Measurements from ENCODE around the gene NXPH4. TPM values are rescaled to one million over a fixed set of nuclear protein-coding genes. Genes with fewer than 3 reads are reported as not detected.

The NXPH4 gene
- total RNA-seq, 4 donors from 2014 or later: not detected

- in situ Hi-C loops (cut with MboI; ENCODE audit: low sequenced_read_pairs in 4 of 4) (loop anchor here in 1 of 4 donors (10.0 kb wide), 1 partner anchor 192 kb away; the partner anchor contains the start of genes INHBC and R3HDM2), intact Hi-C loops (cut with DNase I; ENCODE audit: low total_unique reads) (loop anchor here (2.0 kb wide), 1 partner anchor 210 kb away; no protein-coding TSS in a partner anchor)
- peaks cover 0 to 30% of the 10 kb centered on the region in 2 donors for H3K36me3 ChIP-seq
- H3K27me3 ChIP-seq: peaks cover under 1 to 10% (median 6%) of the 10 kb centered on the region in 3 donors
- H3K27ac ChIP-seq: peak overlapping the region; percentile 26 to 91 (median 77)
- peak overlapping the region; percentile 18 to 48 (median 36) for H3K4me3 ChIP-seq
- ATAC-seq (peak; percentile 12 to 19), DNase-seq (peak in 1 of 2 donors; percentile 59)
- no peaks in the 10 kb centered on the region for H3K9me3 ChIP-seq
- TF ChIP-seq POLR2A (IDR thresholded peaks at IDR 0.05): no peak
- TF ChIP-seq, protein P1, sequence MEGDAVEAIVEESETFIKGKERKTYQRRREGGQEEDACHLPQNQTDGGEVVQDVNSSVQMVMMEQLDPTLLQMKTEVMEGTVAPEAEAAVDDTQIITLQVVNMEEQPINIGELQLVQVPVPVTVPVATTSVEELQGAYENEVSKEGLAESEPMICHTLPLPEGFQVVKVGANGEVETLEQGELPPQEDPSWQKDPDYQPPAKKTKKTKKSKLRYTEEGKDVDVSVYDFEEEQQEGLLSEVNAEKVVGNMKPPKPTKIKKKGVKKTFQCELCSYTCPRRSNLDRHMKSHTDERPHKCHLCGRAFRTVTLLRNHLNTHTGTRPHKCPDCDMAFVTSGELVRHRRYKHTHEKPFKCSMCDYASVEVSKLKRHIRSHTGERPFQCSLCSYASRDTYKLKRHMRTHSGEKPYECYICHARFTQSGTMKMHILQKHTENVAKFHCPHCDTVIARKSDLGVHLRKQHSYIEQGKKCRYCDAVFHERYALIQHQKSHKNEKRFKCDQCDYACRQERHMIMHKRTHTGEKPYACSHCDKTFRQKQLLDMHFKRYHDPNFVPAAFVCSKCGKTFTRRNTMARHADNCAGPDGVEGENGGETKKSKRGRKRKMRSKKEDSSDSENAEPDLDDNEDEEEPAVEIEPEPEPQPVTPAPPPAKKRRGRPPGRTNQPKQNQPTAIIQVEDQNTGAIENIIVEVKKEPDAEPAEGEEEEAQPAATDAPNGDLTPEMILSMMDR (IDR thresholded peaks at IDR 0.05 in 4 of 5, conservative IDR thresholded peaks at IDR 0.05 in 1 of 5): peak; percentile 16 to 64 (median 35)
- H3K4me1 ChIP-seq: peaks cover 60 to 78% of the 10 kb centered on the region in 2 donors
These were observed 26.3 kb downstream of the NXPH4 start for GRCh38 chr12:57242691-57243454.

GRCh38 chr12:57243521-57244311 is 27.1 kb downstream of the NXPH4 start:
- in situ Hi-C loops (cut with MboI; ENCODE audit: low sequenced_read_pairs in 4 of 4): loop anchor here in 1 of 4 donors (10.0 kb wide), 1 partner anchor 191 kb away; the partner anchor contains the start of genes INHBC and R3HDM2
- H3K9me3 ChIP-seq: no peaks in the 10 kb centered on the region
- ATAC-seq (no peak), DNase-seq (peak in 1 of 2 donors; percentile 50)
- peak overlapping the region; percentile 26 to 91 (median 77) for H3K27ac ChIP-seq
- H3K36me3 ChIP-seq: peaks cover 0 to 38% of the 10 kb centered on the region in 2 donors
- no peak for TF ChIP-seq POLR2A (IDR thresholded peaks at IDR 0.05)
- TF ChIP-seq, protein P1 (IDR thresholded peaks at IDR 0.05 in 4 of 5, conservative IDR thresholded peaks at IDR 0.05 in 1 of 5): peak; percentile 19 to 68 (median 67)
- peaks cover 0 to 4% (median 0%) of the 10 kb centered on the region in 3 donors for H3K27me3 ChIP-seq
- intact Hi-C loops (cut with DNase I; ENCODE audit: low total_unique reads): loop anchor here (2.0 kb wide), 1 partner anchor 209 kb away; no protein-coding TSS in a partner anchor
- peaks cover 66 to 81% of the 10 kb centered on the region in 2 donors for H3K4me1 ChIP-seq
- peak overlapping the region in 3 of 4 donors; percentile 29 to 48 (median 44) for H3K4me3 ChIP-seq

GRCh38 chr12:57244312-57244696 is 27.7 kb downstream of the NXPH4 start:
- in situ Hi-C loops (cut with MboI; ENCODE audit: low sequenced_read_pairs in 4 of 4): loop anchor here in 1 of 4 donors (10.0 kb wide), 1 partner anchor 190 kb away; the partner anchor contains the start of genes INHBC and R3HDM2
- intact Hi-C loops (cut with DNase I; ENCODE audit: low total_unique reads): no loop called here
- H3K27me3 ChIP-seq: peaks cover 0 to 4% (median 0%) of the 10 kb centered on the region in 3 donors
- peaks cover 68 to 85% of the 10 kb centered on the region in 2 donors for H3K4me1 ChIP-seq
- peaks cover 0 to 38% of the 10 kb centered on the region in 2 donors for H3K36me3 ChIP-seq
- DNase-seq: no peak
- no peak for ATAC-seq
- H3K27ac ChIP-seq: peak overlapping the region; percentile 26 to 91 (median 77)
- H3K9me3 ChIP-seq: no peaks in the 10 kb centered on the region
- TF ChIP-seq, protein P1 (IDR thresholded peaks at IDR 0.05 in 4 of 5, conservative IDR thresholded peaks at IDR 0.05 in 1 of 5): no peak
- TF ChIP-seq POLR2A (IDR thresholded peaks at IDR 0.05): no peak
- no peak overlapping the region for H3K4me3 ChIP-seq

GRCh38 chr12:57247041-57247440 is 30.4 kb downstream of the NXPH4 start:
- intact Hi-C loops (cut with DNase I; ENCODE audit: low total_unique reads): no loop called here
- Histone ChIP-seq H3K36me3 (peaks cover 0 to 38% of the 10 kb centered on the region in 2 donors), H3K9me3 (no peaks in the 10 kb centered on the region), H3K4me3 (no peak overlapping the region), H3K27ac (peak overlapping the region; percentile 42 to 91 (median 82)), H3K27me3 (peaks cover 0 to 4% (median 0%) of the 10 kb centered on the region in 3 donors), H3K4me1 (peaks cover 62 to 68% of the 10 kb centered on the region in 2 donors)
- TF ChIP-seq, protein P1 (IDR thresholded peaks at IDR 0.05 in 4 of 5, conservative IDR thresholded peaks at IDR 0.05 in 1 of 5): no peak
- TF ChIP-seq POLR2A (IDR thresholded peaks at IDR 0.05): no peak
- DNase-seq (no peak), ATAC-seq (no peak)
- in situ Hi-C loops (cut with MboI; ENCODE audit: low sequenced_read_pairs in 4 of 4): loop anchor here in 1 of 4 donors (10.0 kb wide), 1 partner anchor 188 kb away; the partner anchor contains the start of genes INHBC and R3HDM2

All from gastrocnemius medialis (tissue), 4 donors.